GM12874 (cell line): ENCODE measurements around the gene CAMK2G.

Source experiments
- TF ChIP-seq, protein P1 (sequence below): IDR thresholded peaks from 2 replicates; pipeline ENCODE4 v1.5.1; 2011; ENCODE audit warnings: low read depth, mild to moderate bottlenecking, control low read depth, low read length, moderate library complexity; ENCODE audit not compliant: insufficient read depth

Gene CAMK2G

DNA sequence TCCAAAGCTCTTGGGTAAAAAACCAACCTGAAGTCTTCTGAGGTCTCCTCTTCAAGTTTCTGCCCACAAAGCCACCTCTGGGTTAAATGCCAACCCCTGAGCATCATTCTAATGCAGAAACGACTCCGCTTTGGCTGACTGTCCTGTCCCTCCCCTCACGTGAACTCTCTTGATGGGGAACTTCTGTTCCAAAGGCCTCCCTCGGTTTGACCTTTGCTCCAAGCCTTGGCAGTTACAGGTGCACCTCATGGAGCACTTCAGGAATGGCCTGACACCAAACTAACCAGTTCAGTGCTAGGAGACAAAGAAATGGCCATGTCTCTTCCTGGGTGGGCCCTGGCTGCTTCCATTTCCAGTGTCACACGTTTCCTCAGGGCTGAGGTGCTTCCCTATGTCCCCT lies 20.0 kb downstream of the CAMK2G start:
- TF ChIP-seq, protein P1, sequence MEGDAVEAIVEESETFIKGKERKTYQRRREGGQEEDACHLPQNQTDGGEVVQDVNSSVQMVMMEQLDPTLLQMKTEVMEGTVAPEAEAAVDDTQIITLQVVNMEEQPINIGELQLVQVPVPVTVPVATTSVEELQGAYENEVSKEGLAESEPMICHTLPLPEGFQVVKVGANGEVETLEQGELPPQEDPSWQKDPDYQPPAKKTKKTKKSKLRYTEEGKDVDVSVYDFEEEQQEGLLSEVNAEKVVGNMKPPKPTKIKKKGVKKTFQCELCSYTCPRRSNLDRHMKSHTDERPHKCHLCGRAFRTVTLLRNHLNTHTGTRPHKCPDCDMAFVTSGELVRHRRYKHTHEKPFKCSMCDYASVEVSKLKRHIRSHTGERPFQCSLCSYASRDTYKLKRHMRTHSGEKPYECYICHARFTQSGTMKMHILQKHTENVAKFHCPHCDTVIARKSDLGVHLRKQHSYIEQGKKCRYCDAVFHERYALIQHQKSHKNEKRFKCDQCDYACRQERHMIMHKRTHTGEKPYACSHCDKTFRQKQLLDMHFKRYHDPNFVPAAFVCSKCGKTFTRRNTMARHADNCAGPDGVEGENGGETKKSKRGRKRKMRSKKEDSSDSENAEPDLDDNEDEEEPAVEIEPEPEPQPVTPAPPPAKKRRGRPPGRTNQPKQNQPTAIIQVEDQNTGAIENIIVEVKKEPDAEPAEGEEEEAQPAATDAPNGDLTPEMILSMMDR, result no peak

DNA sequence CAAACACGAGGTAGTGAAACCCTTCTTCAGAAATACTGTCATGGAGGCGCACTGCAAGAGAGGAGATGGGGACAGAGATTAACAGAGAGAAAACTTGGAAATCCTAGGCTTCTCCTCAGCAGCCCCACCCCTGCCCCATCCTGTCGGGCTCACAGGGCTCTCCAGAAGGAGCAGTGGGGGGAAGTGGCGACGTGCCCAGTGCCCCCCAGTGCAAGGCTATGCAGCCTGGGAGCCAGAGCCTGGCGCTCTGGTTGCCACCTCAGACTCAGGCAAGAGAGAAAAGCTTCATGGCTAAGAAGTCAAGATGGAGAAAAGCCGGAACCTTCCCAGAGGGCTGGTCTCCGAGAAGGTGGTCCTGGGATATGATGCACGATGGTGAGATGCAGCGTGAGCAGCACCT lies 21.2 kb downstream of the CAMK2G start:
- TF ChIP-seq, protein P1, result no peak

DNA sequence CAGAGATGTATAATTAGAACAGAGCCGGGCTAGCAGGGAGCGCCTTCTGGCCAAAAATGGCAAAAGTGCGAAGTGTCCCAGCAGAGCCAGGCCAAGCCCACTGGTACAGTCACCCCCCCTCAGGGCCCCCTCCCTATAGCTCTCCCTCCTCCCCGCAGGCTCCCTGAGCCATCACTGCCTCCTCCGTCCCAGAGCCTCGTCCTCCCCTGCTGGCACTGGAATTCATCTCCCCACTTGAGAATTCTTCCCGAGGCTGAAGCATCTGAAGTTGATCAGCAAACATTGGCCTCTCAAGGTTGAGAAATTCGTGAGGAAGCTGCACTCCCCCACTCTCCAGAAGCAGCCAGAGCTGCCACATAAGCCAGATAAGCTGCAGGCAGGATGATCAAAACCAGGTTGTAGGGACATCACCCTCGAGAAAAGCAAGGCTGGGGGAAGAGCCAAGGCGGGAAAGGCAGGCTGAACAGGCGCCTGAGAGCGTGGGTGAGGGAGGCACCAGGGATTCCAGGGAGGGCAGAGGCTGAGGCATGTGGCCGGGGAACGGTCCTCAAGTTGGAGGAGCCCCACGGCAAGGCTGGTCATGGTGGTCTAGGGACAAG lies 23.4 kb downstream of the CAMK2G start:
- TF ChIP-seq, protein P1, result no peak

DNA sequence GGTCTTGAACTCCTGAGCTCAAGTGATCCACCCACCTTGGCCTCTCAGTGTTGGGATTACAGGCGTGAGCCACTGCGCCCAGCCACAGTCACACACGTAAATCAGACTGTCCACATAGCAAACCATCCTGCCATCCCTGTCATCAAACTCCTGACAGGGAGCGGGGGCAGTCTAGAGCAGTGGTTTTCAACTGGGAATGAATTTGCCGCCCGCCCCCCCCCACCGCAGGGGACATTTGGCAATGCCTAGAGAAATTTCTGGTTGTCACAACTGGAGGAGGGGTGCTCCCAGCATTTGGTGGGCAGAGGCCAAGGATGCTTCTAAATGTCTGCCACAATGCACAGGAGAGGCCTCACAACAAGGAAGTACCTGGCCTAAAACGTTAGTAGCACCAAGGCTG lies 24.1 kb downstream of the CAMK2G start:
- TF ChIP-seq, protein P1, result no peak

DNA sequence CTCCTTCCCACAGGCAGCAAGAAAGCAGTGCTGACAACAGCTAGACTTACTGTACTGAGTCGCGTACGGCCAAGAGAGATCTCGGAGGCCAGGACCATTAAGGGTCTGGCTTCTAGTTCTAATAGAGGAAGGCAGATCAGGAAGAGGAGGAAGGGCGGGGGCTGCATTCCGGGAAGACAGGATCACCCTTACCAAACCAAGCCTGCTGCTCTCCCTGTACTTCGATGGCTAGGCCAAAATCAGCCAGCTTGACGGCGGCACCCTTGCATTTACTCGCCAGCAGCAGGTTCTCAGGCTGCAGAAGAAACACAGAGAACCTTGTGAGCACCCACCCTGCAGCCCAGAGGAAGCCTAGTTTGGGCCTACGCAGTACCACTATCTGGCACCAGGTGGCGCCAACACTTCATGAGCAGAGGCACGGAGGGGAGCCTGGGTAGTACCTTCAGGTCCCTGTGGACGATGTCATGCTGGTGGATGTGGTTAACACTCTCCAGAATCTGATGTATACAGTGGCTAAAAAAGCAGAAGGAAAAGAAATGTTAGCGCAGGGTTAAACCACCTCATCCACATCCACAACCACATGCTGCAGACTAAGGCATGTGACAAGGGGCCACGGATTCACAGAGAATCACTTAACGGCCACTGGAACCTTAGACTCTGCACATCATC lies 25.4 kb downstream of the CAMK2G start:
- TF ChIP-seq, protein P1, result peak; percentile 98

DNA sequence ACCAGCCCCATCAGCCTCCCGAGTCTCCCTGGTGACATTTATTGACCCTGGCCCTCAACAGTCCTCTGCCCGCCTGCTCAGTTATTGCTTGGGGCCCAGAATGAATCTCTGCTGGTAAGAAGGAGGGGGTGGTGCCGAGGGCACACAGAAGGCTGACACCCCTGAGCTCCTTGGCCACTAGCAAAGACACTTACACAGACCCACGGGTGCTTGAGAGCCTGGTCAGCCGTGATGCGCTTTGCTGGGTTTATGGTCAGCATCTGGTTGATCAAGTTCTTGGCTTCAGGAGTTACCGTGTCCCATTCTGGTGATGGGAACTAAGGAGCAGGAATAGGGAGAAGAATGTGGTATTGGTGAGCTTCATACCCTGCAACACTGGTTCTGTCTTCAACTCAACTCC lies 27.3 kb downstream of the CAMK2G start:
- TF ChIP-seq, protein P1, result no peak

DNA sequence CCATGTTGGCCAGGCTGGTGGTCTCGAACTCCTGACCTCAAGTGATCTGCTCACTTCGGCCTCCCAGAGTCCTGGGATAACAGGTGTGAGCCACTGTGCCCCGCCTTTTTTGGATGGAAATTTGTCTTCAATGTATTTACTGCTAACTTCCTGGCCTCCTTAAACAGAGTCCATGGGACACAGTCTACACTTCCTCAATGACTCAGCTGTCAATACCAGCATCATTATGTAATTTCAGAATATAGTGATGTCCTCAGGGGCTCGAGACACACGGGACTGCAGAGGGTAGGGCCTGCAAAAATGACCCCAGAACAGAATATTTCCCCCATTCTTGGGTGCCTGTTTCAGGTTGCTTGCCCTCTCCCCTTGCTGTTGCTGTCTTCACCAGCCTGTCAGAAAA lies 31.1 kb downstream of the CAMK2G start:
- TF ChIP-seq, protein P1, result no peak

DNA sequence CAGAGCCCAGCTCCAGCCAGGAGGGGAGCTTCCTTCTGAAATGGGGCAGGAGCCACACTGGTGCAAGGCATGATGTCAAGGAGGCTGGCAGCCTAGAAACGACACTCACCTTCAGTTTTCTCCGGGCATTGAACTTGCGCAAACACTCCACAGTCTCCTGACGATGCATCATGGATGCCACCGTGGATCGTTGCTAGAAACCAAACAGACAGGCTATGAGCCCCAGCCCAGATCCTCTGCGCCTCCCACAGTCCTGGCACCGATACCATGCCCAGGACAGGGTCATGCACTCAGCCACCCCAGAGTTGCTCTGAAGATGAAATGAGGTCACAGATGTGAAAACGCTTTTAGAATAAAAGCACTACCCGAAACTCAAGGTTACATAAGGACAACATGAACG lies 32.0 kb downstream of the CAMK2G start:
- TF ChIP-seq, protein P1, result no peak
